ENCODE measurements around the gene DAPL1. TPM values are rescaled to one million over a fixed set of nuclear protein-coding genes. Genes with fewer than 3 reads are reported as not detected.

Gene DAPL1, protein sequence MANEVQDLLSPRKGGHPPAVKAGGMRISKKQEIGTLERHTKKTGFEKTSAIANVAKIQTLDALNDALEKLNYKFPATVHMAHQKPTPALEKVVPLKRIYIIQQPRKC
- total RNA-seq: 5.3 TPM in 1 of 2 replicates, not detected in the other

GRCh38 chr2:158795195-158795924 is at the start of gene DAPL1:
Gene DAPL1 (plus strand): TSS chr2:158795317. CDS start chr2:158795373, 56 bp downstream.

Other genes starting within 250 kb of the DAPL1 start
- 10.1 and 23.2 TPM in 2 replicates for gene TANC1, start 173.3 kb downstream of the DAPL1 start, total RNA-seq